DMS 273 (cell line): ENCODE results near the gene S100A10.
A peak's percentile ranks its signal among the peaks of the same experiment; 100 is the strongest.

Experiments
- DNase-seq: peaks from one replicate; lab custom pipeline; 2025; ENCODE audit not compliant: unreplicated experiment; lab: John Stamatoyannopoulos, UW

Gene S100A10

DNA sequence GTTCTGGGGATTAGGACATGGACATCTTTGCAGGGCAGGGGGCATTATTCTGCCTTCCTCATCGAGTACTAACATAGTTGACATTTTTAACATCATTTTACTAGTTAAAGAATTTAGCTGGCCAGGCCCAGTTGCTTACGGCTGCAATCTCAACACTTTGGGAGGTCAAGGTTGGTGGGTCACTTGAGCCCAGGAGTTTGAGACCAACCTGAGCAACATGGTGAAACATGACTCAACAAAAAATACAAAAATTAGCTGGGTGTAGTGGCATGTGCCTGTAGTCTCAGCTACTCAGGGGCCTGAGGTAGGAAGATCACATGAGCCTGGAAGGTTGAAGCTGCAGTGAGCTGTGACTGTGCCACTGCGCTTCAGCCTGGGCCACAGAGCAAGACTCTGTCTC lies 54.5 kb downstream of the S100A10 start:
- no peak for DNase-seq

DNA sequence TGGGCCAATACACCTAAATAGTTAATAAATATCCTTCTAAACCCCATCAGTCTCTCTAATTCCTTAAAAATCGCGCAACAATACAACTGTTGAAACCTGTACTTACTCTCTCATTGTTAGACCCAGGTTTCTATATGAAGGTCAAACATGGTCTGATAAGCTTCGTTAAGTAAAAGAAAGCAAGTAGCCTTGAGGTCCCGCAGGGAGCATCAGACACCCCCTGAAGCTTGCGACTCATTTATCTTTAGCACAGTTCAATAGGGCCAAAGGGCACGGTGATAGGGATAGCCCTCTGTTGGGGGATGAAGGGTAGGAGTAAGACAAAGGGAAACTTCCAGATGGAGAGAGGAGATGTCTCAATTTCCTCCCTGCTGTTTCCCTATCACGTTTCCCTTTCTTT lies 57.0 kb downstream of the S100A10 start:
- DNase-seq: no peak

DNA sequence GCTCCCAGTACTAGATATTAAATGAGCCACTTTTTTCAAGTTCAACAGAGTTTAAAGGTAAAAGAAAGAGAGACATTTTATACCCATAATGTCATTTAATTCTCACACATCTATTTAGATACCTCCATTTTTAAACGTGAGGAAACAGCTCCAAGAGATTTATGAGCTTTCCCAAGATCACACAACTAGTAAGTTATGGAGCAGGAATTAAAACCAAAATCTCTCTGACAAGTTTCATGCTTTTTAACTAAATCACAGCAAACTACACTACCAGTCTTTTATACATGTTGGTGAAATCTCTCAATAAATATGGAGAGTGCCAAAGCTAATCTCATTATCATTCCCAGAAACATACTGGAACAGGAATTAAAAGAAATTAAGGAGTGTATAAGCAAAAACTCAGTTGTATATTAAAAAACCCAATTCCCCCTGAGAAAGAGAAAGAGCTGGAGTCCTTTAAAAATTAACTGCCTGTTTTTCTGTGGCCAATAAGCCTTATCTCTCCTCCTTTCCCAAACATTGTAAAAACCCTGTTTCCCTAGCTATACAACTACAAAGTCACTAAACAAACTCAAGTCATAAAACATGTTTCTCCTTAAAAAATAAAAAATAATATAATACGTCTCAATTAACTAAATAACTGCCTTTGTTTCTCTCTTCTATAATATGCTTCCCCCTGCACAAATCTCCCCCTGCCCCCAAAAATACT lies 57.6 kb downstream of the S100A10 start:
- no peak for DNase-seq

DNA sequence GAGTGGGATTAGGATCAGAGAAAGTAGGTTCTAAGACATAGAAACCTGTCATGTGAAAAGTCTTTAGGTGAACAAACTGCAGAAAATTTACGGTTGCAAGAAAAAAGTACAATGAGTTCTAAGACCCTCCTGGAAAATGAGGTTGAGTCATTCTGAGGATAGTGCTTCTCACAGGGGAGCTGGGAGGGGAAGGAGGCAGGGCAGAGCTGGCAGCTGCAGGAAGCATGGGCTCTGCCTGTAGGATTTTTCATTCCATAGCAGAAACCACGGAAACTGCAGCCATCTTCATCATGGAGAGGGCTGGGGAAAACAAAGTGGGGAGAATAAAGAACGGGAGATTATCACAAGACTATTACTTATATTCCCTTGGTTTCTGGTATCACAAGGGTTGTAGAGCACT lies 58.5 kb downstream of the S100A10 start:
- no peak for DNase-seq

DNA sequence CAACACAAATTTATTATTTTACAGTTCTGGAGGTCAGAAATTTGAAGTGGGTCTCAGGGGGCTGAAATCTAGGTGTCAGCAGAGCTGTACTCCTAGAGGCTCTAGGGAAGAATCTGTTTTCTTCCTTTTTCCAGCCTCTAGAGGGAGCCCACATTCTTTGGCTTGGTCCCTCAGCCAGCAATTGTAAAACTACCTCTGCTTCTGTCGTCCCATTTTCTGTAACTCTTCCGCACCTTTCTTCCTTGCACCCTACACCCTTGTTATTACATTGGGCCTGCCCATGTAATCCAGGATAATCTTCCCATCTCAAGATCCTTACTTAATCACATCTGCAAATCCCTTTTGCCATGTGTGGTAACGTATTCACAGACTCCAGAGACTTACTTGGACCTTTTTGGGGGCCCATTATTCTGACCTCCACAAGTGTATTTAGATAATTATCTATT lies 59.6 kb downstream of the S100A10 start:
- peak; percentile 84 for DNase-seq
